Endodermal cell (in vitro differentiated cells): Measurements from ENCODE around the gene ENAH. TPM values are rescaled to one million over a fixed set of nuclear protein-coding genes. Genes with fewer than 3 reads are reported as not detected.

ENCODE experiments used
- DNase-seq: peaks from one replicate; pipeline ENCODE4 v3.0.0-alpha.2; 2017
- H3K27ac ChIP-seq: 2 replicates; pipeline ENCODE4 v1.5.1; 2013; ENCODE audit warnings: mild to moderate bottlenecking, low read depth, low read length, moderate library complexity
- H3K27me3 ChIP-seq: 2 replicates; pipeline ENCODE4 v1.6.1; 2013; ENCODE audit warnings: mild to moderate bottlenecking, low read length, moderate library complexity; ENCODE audit not compliant: insufficient read depth, control insufficient read depth, poor library complexity, severe bottlenecking
- H3K36me3 ChIP-seq: 2 replicates; pipeline ENCODE4 v1.7.0; 2013; ENCODE audit warnings: mild to moderate bottlenecking, low read length, moderate library complexity; ENCODE audit not compliant: control insufficient read depth, insufficient read depth
- H3K4me1 ChIP-seq: one replicate; pipeline ENCODE4 v1.7.0; 2013; ENCODE audit warnings: low read length; ENCODE audit not compliant: control insufficient read depth, insufficient read depth
- H3K4me3 ChIP-seq: 2 replicates; pipeline ENCODE4 v1.5.1; 2013; ENCODE audit warnings: mild to moderate bottlenecking, low read length, moderate library complexity
- H3K9ac ChIP-seq: 2 replicates; pipeline ENCODE4 v1.6.1; 2013; ENCODE audit warnings: mild to moderate bottlenecking, low read length, moderate library complexity; ENCODE audit not compliant: poor library complexity, severe bottlenecking; ENCODE audit errors: extremely low read depth
- H3K9me3 ChIP-seq: 2 replicates; pipeline ENCODE4 v1.6.1; 2013; ENCODE audit warnings: mild to moderate bottlenecking, low read length, moderate library complexity; ENCODE audit not compliant: control insufficient read depth
- H3K27ac Mint-ChIP-seq: 2 replicates; pipeline ENCODE4 v1.8.0; 2020; ENCODE audit warnings: mixed read lengths
- H3K27me3 Mint-ChIP-seq: 2 replicates; pipeline ENCODE4 v1.8.0; 2021; ENCODE audit warnings: mild to moderate bottlenecking, mixed read lengths; ENCODE audit not compliant: insufficient read depth
- H3K36me3 Mint-ChIP-seq: 2 replicates; pipeline ENCODE4 v1.8.0; 2020; ENCODE audit warnings: low read depth, mixed read lengths
- H3K4me1 Mint-ChIP-seq: 2 replicates; pipeline ENCODE4 v1.8.0; 2020; ENCODE audit warnings: mixed read lengths
- H3K4me3 Mint-ChIP-seq: 2 replicates; pipeline ENCODE4 v1.8.0; 2020; ENCODE audit warnings: mild to moderate bottlenecking, moderate library complexity, mixed read lengths
- H3K9me3 Mint-ChIP-seq: 2 replicates; pipeline ENCODE4 v1.8.0; 2020; ENCODE audit warnings: mild to moderate bottlenecking, mixed read lengths
- WGBS, 2 experiments: methylation state at CpG; one replicate each; pipeline versions ENCODE4 v1.1.5 to v1.1.7; 2013; ENCODE audit warnings: missing lambda C conversion rate in 2 of 2, mixed read lengths in 1 of 2; ENCODE audit not compliant: insufficient coverage in 1 of 2, insufficient read length in 1 of 2; 5-methylcytosine and 5-hydroxymethylcytosine counted together
- total RNA-seq, 2 donors: library from RNA; stranded (reverse); fragmentation: NEBNext Ultra II Directional in 1 of 2; extraction: Animal tissue kit (Norgen Biotek cat#: 25700) in 1 of 2; gene quantifications; 2 replicates in 1 of 2; 3 replicates in 1 of 2; pipeline ENCODE4 v1.2.1, GENCODE V29; 2021
- TF ChIP-seq, protein P1 (sequence below): fragments of 200-600 bp; sonication (generic); conservative IDR thresholded peaks from 2 replicates; pipeline ENCODE4 v1.5.0; 2021; ENCODE audit warnings: antibody characterized with exemption, mild to moderate bottlenecking

The ENAH gene
- total RNA-seq, 2 donors from 2014 or later: 263 to 267 TPM

DNA sequence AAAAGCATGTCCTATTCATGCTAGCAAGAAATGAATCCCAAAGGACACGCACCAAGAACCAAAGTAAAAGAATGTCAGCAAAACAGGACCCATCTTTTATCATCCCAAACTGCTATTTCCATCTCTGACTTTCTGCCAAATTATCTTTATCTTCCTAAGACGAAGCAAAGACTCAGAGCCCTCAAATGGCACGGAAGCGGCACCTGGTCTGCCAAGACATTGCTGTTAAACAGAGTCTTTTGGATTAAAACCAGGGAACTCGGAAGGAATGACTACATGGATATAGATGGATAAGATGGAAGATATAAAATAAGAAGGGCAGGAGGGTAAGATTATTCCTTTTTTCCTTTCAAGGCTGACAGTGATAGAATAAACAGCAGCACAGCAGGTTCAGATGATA lies 164.2 kb downstream of the ENAH start:
- Mint-ChIP-seq H3K27ac (no peak overlapping the region), H3K4me1 (no peaks in the 10 kb centered on the region), H3K4me3 (no peak overlapping the region), H3K27me3 (no peaks in the 10 kb centered on the region), H3K9me3 (no peaks in the 10 kb centered on the region), H3K36me3 (peaks cover 8% of the 10 kb centered on the region)
- TF ChIP-seq, protein P1, sequence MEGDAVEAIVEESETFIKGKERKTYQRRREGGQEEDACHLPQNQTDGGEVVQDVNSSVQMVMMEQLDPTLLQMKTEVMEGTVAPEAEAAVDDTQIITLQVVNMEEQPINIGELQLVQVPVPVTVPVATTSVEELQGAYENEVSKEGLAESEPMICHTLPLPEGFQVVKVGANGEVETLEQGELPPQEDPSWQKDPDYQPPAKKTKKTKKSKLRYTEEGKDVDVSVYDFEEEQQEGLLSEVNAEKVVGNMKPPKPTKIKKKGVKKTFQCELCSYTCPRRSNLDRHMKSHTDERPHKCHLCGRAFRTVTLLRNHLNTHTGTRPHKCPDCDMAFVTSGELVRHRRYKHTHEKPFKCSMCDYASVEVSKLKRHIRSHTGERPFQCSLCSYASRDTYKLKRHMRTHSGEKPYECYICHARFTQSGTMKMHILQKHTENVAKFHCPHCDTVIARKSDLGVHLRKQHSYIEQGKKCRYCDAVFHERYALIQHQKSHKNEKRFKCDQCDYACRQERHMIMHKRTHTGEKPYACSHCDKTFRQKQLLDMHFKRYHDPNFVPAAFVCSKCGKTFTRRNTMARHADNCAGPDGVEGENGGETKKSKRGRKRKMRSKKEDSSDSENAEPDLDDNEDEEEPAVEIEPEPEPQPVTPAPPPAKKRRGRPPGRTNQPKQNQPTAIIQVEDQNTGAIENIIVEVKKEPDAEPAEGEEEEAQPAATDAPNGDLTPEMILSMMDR: no peak
- H3K9ac ChIP-seq: no peak overlapping the region
- DNase-seq: peak; percentile 36
- no peaks in the 10 kb centered on the region for H3K9me3 ChIP-seq
- H3K27ac ChIP-seq: no peak overlapping the region
- peaks cover 8% of the 10 kb centered on the region for H3K36me3 ChIP-seq
- 90 to 96% methylated on average over 2 to 5 of the region's 5 CpGs for WGBS, 2 experiments
- H3K4me3 ChIP-seq: no peak overlapping the region
- H3K4me1 ChIP-seq: no peaks in the 10 kb centered on the region
- H3K27me3 ChIP-seq: no peaks in the 10 kb centered on the region

DNA sequence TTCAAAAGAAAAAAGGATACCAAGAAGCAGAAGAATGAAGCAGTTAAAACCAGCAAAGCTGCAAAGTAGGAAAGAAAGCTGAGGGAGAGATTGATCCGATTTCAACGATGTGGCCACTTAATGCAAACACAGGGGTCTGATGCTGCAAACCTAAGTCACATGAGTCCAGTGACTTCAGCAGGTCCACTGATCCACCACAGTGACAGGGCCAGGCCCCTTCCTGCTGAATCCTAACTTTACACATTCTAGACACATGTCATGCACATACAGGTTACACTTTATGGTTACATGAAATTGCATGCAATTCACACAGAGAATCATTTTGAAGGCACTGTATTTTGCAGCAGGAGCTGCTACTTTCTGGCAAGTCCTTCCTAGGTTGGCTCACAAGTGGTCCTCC lies 166.1 kb downstream of the ENAH start:
- Histone ChIP-seq H3K36me3 (no peaks in the 10 kb centered on the region), H3K27ac (no peak overlapping the region), H3K9me3 (no peaks in the 10 kb centered on the region), H3K27me3 (no peaks in the 10 kb centered on the region), H3K4me1 (no peaks in the 10 kb centered on the region), H3K9ac (no peak overlapping the region), H3K4me3 (no peak overlapping the region)
- TF ChIP-seq, protein P1: no peak
- Mint-ChIP-seq H3K36me3 (no peaks in the 10 kb centered on the region), H3K4me1 (peaks cover 2% of the 10 kb centered on the region), H3K27me3 (no peaks in the 10 kb centered on the region), H3K27ac (no peak overlapping the region), H3K4me3 (no peak overlapping the region), H3K9me3 (no peaks in the 10 kb centered on the region)
- 93 to 94% methylated on average over 2 of the region's 2 CpGs for WGBS, 2 experiments
- DNase-seq: peak; percentile 44

DNA sequence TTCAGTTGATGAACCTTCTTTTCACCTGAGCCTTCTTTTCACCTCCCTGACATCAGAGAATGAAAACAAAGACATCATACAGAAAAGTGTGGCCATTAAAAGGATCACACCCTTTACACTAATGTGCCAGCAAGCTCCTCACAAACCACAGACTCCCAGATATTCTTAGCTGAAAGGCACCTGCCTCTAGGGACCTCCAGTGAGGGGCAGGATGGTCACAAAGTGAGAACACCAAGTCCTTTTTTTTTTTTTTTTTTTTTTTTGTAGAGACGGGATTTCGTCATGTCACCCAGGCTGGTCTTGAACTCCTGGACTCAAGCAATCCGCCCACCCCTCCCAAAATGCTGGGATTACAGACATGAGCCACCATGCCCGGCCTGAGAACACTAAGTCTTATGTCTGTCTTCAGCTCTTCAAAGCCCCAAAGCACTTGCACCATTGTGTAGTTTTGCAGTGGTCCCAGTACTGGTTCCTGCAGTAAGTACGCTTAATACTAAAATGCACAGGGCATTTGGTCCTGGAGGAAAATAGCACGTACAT lies 166.9 kb downstream of the ENAH start:
- WGBS, 2 experiments: 96 to 100% methylated on average over 4 to 6 of the region's 6 CpGs
- H3K27me3 Mint-ChIP-seq: no peaks in the 10 kb centered on the region
- peaks cover 2% of the 10 kb centered on the region for H3K4me1 Mint-ChIP-seq
- Histone ChIP-seq H3K36me3 (no peaks in the 10 kb centered on the region), H3K4me3 (no peak overlapping the region), H3K4me1 (no peaks in the 10 kb centered on the region), H3K27me3 (no peaks in the 10 kb centered on the region), H3K9me3 (no peaks in the 10 kb centered on the region), H3K9ac (no peak overlapping the region), H3K27ac (no peak overlapping the region)
- no peak overlapping the region for H3K27ac Mint-ChIP-seq
- TF ChIP-seq, protein P1: no peak
- no peak overlapping the region for H3K4me3 Mint-ChIP-seq
- no peaks in the 10 kb centered on the region for H3K36me3 Mint-ChIP-seq
- no peaks in the 10 kb centered on the region for H3K9me3 Mint-ChIP-seq
- DNase-seq: peak; percentile 46
